GM20431 (cell line): ENCODE measurements around the gene ANKRD13D.

Source experiments
- in situ Hi-C: fragments of 300-500 bp; cut with MseI, MboI; formaldehyde crosslinking; loops from one replicate; pipeline ENCODE4 v1.15.0; 2020; ENCODE audit warnings: low sequenced_read_pairs; ENCODE audit not compliant: unreplicated experiment

ANKRD13D gene

DNA sequence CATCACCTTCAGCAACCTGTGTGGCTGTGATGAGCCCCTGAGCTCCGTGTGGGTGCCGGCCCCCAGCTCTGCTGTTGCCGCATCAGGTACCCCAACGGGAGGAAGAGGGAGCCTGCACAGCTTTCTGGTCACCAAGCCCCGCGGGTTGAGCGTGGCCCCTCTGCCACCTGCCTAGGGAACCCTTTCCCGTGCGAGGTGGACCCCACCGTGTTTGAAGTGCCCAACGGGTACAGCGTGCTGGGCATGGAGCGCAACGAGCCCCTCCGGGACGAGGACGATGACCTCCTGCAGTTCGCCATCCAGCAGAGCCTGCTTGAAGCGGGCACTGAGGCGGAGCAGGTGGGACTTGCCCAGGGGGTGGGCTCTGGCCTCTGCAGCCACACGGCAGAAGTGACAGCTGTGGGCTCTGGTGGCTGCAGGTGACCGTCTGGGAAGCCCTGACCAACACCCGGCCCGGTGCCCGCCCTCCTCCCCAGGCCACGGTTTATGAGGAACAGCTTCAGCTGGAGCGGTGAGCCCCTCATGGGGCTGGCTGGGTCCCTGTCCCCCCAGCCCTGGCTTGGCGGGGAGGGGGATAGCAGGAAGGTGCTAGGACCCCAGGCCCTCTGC lies 12.3 kb downstream of the ANKRD13D start:
- in situ Hi-C loops = no loop called here

DNA sequence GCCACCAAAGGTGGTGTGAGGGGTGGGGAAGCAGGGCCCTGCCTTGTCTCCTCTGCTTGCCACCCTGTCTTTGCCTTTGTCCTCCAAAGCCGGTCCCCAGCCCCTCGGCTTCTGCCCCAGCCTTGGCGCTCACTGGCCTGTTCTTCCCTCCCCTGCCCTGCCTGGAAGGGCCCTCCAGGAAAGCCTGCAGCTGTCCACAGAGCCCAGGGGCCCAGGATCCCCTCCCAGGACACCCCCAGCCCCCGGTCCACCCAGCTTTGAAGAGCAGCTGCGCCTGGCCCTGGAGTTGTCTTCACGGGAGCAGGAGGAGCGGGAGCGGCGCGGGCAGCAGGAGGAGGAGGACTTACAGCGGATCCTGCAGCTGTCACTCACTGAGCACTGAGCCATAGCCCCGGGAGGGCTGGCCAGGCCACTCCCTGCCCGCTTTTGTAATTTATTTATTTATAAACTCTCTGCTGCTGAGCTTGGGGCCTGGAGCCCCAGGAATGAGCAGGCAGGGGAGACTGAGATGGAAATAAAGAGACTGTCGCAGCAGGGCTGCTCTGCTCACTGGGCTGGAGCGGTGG lies 12.9 kb downstream of the ANKRD13D start:
- in situ Hi-C loops = no loop called here

DNA sequence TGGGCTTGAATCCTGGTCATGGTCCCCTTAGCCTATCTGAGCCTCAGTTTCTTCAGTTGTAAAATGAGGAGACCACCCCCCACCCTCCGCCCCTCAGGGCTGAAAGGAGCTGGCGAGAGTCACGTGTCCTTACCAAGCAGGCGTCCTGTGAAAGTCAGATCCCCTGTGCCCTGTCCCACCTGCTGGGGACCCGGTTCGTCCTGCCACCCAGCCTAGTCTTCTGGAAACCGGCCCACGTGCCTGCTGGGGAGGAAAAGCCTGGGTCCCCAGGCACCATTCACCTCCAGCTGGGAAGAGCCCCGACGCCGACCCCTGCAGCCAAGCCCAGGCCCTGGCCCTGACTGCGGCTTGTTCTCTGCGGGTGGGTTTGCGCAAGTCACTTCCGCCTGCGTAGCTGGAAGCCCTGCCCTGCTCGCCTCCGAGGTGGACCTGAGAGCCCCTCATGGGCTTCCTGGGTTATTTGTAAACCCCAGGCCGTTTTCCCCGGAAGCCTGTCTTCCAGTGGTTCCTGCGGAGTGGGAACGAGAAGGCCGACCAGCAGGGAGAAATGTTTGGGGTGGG lies 13.5 kb downstream of the ANKRD13D start:
- in situ Hi-C loops = no loop called here

- in situ Hi-C loops = no loop called here
These were observed 14.2 kb downstream of the ANKRD13D start, which contains the start of gene SSH3 for GRCh38 chr11:67303132-67303834. TSS of gene SSH3 (plus strand) at chr11:67303530. CDS start at chr11:67303626, 96 bp downstream.

DNA sequence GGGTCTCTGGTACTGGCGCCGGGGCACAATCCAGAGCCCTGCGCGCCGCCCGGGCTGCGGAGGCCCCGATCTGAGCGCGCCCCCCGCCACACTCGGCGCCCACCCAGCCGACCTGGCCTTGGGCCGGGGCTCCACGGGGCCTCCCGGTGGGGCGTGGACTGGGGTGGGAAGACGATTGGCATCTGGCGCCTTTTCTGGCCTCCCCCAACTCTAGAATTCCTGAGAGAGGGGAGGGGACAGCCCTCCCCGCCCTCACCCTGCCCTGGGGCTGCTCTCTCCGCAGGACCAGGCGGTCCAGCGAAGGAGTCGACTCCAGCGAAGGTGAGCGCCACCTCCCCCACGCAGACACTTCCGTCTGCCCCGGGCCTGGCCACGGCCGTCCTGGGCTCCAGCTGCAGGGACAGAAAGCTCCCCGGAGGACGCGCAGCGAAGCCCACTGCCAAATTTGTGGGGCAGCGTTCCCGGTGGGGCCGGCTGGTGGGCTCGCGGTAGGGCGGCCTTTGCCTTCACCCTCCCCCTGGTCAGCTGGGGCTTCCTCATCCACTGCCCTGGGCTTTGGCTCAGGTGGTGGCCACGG lies 14.8 kb downstream of the ANKRD13D start:
- in situ Hi-C loops = no loop called here

GRCh38 chr11:67304511-67305113 lies 15.5 kb downstream of the ANKRD13D start:
- in situ Hi-C loops = no loop called here

- in situ Hi-C loops = no loop called here
These were observed 17.9 kb downstream of the ANKRD13D start for GRCh38 chr11:67306769-67307544.

GRCh38 chr11:67307545-67308001 lies 18.5 kb downstream of the ANKRD13D start:
- in situ Hi-C loops = no loop called here

- in situ Hi-C loops = no loop called here
These were observed 19.1 kb downstream of the ANKRD13D start for GRCh38 chr11:67308031-67308866.

DNA sequence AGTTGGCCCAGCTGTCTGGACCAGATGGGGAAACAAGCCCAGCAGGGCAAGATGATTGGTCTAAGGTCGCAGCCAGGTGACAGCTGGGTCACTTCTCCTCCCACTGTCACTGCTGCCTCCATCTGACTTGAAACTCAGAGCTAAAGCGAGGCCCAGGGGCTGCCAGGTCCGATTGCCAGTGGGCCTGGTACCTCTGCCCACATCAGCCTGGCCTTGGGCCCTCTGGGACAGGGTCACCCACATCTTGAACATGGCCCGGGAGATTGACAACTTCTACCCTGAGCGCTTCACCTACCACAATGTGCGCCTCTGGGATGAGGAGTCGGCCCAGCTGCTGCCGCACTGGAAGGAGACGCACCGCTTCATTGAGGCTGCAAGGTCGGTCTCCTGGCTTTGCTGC lies 20.1 kb downstream of the ANKRD13D start:
- in situ Hi-C loops = no loop called here

DNA sequence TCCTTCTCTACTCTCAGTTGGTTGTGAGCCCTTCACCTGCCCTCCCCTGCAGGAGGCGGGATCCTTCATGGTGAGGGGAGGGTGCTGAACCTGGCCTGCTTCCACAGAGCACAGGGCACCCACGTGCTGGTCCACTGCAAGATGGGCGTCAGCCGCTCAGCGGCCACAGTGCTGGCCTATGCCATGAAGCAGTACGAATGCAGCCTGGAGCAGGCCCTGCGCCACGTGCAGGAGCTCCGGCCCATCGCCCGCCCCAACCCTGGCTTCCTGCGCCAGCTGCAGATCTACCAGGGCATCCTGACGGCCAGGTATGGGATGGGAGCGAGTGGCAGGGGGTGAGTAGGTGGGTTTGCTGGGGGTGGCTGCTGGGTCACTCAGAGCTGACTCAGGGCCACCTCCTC lies 20.6 kb downstream of the ANKRD13D start:
- in situ Hi-C loops = no loop called here

GRCh38 chr11:67310246-67311050 lies 21.3 kb downstream of the ANKRD13D start:
- in situ Hi-C loops = no loop called here

- in situ Hi-C loops = no loop called here
These were observed 22.0 kb downstream of the ANKRD13D start for GRCh38 chr11:67311051-67311555.

DNA sequence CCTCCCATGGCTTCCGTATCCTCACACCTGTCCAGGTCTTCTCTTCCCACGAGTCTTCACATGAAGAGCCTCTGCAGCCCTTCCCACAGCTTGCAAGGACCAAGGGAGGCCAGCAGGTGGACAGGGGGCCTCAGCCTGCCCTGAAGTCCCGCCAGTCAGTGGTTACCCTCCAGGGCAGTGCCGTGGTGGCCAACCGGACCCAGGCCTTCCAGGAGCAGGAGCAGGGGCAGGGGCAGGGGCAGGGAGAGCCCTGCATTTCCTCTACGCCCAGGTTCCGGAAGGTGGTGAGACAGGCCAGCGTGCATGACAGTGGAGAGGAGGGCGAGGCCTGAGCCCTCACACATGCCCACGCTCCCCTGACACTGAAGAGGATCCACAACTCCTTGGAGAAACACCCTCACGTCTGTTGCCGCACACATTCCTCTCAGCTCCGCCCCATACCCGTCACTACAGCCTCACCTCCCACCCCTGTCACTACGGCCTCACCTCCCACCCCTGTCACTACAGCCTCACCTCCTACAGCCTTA lies 22.5 kb downstream of the ANKRD13D start:
- in situ Hi-C loops = no loop called here

GRCh38 chr11:67312187-67313021 lies 23.3 kb downstream of the ANKRD13D start:
- in situ Hi-C loops = no loop called here

DNA sequence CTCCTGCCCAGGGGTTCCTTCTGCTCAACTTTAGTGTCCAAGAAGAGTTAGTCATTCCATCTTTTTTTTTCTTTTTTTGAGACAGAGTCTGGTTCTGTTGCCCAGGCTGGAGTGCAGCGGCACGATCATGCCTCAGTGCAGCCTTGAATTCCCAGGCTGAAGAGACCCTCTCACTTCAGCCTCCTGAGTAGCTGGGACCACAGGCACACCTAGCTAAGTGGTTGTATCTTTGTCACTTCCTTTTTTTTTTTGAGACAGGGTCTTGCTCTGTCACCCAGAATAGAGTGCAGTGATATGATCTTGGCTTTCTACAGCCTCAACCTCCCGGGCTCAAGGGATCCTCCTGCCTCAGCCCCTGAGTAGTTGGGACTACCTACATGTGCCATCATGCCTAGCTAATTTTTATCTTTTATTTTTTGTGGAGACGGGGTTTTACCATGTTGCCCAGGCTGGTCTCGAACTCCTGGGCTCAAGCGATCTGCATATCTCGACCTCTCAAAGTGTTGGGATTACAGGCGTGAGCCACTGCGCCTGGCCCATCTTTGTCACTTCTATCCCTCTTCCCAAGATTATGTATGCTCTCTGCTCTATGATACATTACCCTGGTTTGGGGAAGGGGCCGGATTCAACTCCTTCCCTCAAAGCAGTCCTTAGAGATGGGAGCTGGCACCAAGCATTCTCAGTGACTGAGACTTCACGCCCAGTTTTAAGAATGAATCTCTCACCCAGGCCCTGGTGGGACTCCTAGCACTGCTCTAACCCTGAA lies 24.2 kb downstream of the ANKRD13D start:
- in situ Hi-C loops = no loop called here
